HUES64 (cell line): ENCODE data around the gene PIGU.
"Not testable (repeated sequence)": the region's sequence is repeated elsewhere in the genome, so short reads cannot be mapped to it uniquely, and the experiment has no call there.

ENCODE experiments used
- H3K27ac ChIP-seq: 2 replicates; pipeline ENCODE4 v1.7.0; 2013; ENCODE audit warnings: low read depth, low read length, inconsistent platforms
- H3K27me3 ChIP-seq: 2 replicates; pipeline ENCODE4 v1.6.1; 2013; ENCODE audit warnings: mild to moderate bottlenecking, low read length; ENCODE audit not compliant: insufficient read depth
- H3K36me3 ChIP-seq: 2 replicates; pipeline ENCODE4 v1.6.1; 2013; ENCODE audit warnings: mild to moderate bottlenecking, low read length; ENCODE audit not compliant: insufficient read depth
- H3K4me1 ChIP-seq: 2 replicates; pipeline ENCODE4 v1.6.1; 2013; ENCODE audit warnings: mild to moderate bottlenecking, low read length, moderate library complexity; ENCODE audit not compliant: insufficient read depth
- H3K4me3 ChIP-seq: 2 replicates; pipeline ENCODE4 v1.5.1; 2013; ENCODE audit warnings: mild to moderate bottlenecking, low read length, moderate library complexity
- H3K9ac ChIP-seq: 2 replicates; pipeline ENCODE4 v1.6.1; 2013; ENCODE audit warnings: mild to moderate bottlenecking, low read depth, low read length
- H3K9me3 ChIP-seq: 2 replicates; pipeline ENCODE4 v1.6.1; 2013; ENCODE audit warnings: low read depth, low read length; ENCODE audit not compliant: insufficient read depth
- WGBS: fragments of 150-250, 120-280 bp; methylation state at CpG from one replicate; pipeline ENCODE4 v1.1.7; 2013; ENCODE audit warnings: missing lambda C conversion rate; 5-methylcytosine and 5-hydroxymethylcytosine counted together

PIGU gene

DNA sequence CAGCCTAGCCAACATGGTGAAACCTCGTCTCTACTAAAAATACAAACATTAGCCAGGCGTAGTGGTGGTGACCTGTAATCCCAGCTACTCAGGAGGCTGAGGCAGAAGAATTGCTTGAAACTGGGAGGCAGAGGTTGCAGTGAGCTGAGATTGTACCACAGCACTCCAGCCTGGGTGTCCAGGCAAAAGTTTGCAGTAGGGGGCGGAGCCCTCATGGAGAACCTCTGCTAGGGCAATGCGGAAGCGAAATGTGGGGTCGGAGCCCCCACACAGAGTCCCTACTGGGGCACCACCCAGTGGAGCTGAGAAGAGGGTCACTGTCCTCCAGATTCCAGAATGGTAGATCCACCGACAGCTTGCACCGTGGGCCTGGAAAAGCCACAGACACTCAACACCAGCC is 60.0 kb downstream of the PIGU start:
- not testable (repeated sequence) for H3K4me1 ChIP-seq, H3K4me3 ChIP-seq, H3K27me3 ChIP-seq, H3K9me3 ChIP-seq, H3K27ac ChIP-seq, H3K9ac ChIP-seq
- H3K36me3 ChIP-seq = peaks cover 29% of the 10 kb centered on the region
- WGBS = 95% methylated on average over 8 of the region's 8 CpGs

- no peaks in the 10 kb centered on the region for H3K27me3 ChIP-seq
- WGBS = 98% methylated on average over 5 of the region's 5 CpGs
- H3K9ac ChIP-seq = no peak overlapping the region
- no peak overlapping the region for H3K27ac ChIP-seq
- H3K4me3 ChIP-seq = no peak overlapping the region
- peaks cover 4% of the 10 kb centered on the region; the same call in 1 of the 2 replicates for H3K9me3 ChIP-seq
- H3K4me1 ChIP-seq = no peaks in the 10 kb centered on the region
- peaks cover 29% of the 10 kb centered on the region for H3K36me3 ChIP-seq
Measured at GRCh38 chr20:34615477-34615876, 61.4 kb downstream of the PIGU start.

DNA sequence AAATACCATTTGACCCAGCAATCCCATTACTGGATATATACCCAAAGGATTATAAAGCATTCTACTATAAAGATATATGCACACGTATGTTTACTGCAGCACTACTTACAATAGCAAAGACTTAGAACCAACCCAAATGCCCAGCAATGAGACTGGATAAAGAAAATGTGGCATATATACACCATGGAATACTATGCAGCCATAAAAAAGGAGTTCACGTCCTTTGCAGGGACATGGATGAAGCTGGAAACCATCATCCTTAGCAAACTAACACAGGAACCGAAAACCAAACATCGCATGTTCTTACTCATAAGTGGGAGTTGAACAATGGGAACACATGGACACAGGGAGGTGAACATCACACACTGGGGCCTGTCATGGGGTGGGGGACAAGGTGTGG is 64.9 kb downstream of the PIGU start:
- H3K36me3 ChIP-seq = peaks cover 20% of the 10 kb centered on the region
- not testable (repeated sequence) for H3K27ac ChIP-seq, H3K27me3 ChIP-seq, H3K9me3 ChIP-seq, H3K4me3 ChIP-seq, H3K4me1 ChIP-seq, H3K9ac ChIP-seq
- 100% methylated on average over 4 of the region's 4 CpGs for WGBS

DNA sequence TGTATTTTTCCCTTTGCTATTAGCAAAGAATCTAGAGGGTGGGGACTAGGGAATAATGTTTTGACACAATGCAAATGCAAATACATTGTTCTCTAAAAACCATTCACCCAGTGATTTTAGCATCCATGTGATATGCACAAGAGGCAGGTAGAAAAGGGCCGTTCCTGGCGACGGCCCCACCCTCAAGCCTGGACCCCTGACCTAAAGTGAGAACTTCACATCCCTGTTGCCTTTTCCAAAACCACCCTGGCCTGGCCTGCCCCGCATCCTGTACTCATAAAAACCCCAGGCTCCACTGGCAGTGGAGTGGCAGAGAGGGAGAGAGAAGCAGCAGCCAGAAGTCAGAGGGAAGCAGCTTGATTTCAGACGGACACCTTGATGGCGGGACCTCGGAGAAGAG is 69.8 kb downstream of the PIGU start:
- Histone ChIP-seq H3K9me3 (no peaks in the 10 kb centered on the region), H3K27me3 (no peaks in the 10 kb centered on the region), H3K27ac (no peak overlapping the region), H3K4me3 (no peak overlapping the region), H3K4me1 (no peaks in the 10 kb centered on the region), H3K9ac (no peak overlapping the region), H3K36me3 (0 out of 2 replicates have a peak, but pooled peaks cover 3% of the 10 kb centered on the region)
- 90% methylated on average over 7 of the region's 7 CpGs for WGBS

DNA sequence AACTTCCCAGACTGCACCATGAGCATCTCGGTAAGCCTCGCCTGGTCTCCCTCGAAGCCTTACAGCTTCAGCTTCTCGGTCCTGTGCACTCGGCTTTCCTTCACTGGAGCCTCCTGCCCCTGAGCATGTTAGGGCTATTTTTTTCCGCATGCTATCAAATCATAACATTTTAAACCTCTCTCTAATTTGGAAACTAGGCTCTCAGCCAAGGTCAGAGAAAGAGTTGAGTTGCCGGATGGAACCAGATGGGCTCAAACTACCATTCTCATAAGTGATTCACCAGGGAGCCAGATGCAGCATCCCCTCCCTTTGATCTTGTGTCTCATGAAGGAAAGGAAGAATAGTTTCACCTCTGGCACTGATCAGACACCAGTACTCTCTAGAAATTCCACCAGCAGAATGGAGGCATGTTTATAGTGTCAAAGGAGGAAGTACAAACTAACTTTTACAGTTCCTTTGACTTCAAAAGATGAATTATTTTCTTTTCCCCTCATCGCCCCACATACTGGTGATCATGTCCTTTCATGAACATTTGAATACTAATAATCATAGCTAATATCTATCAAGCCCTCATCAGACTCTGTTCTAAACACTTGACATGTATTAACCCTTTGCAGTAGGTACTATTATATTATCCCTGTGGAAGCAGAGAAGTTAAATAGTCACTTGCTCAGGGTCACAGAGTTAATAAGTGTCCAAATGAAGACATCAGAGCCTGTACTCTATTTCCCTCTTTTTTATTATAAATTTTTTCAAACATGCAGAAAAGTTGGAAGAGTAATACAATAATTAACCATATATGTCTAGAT is 71.7 kb downstream of the PIGU start:
- Histone ChIP-seq H3K27ac (no peak overlapping the region), H3K36me3 (0 out of 2 replicates have a peak, but pooled peaks cover 3% of the 10 kb centered on the region)
- whole genome bisulfite sequencing = 92% methylated on average over 8 of the region's 8 CpGs

DNA sequence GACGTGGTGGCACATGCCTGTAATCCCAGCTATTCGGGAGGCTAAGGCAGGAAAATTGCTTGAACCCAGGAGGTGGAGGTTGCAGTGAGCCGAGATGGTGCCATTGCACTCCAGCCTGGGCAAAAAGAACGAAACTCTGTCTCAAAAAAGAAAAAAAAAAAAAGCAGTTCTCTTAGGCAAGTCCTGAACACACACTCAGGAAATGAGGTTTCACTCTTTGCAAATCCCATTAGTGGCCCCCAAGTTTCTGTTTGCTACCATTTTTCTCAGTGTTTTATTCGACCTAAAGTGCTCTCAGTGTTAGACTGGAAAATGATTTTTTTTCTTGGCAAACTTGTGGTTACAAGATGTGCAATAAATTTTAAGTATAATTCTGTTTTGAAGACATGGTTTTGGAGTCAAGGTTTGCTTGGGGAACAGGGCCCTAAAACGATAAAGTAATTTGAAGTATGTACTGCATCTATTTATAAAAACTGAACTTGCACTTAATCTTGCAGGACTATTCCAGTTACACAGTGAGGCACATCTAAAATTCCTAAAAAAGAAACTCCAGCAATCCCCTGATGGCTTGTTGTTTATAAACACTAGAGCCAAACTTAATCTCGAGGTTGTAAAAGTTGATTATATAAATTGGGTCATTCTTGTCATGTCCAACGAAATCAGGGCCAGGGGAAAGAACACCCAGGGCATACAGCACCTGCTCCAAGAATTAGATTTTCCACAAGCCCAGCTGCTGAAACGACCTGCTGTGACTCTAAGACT is 75.8 kb downstream of the PIGU start:
- Histone ChIP-seq H3K4me3 (no peak overlapping the region), H3K36me3 (0 out of 2 replicates have a peak, but pooled peaks cover 3% of the 10 kb centered on the region), H3K9ac (no peak overlapping the region), H3K27me3 (no peaks in the 10 kb centered on the region), H3K9me3 (no peaks in the 10 kb centered on the region), H3K27ac (no peak overlapping the region), H3K4me1 (no peaks in the 10 kb centered on the region)
- WGBS = 90% methylated on average over 9 of the region's 9 CpGs

More for the DNA sequence above, 71.7 kb downstream of the PIGU start:
- Histone ChIP-seq H3K9me3 (no peaks in the 10 kb centered on the region), H3K4me1 (no peaks in the 10 kb centered on the region), H3K4me3 (no peak overlapping the region), H3K27me3 (no peaks in the 10 kb centered on the region), H3K9ac (no peak overlapping the region)

DNA sequence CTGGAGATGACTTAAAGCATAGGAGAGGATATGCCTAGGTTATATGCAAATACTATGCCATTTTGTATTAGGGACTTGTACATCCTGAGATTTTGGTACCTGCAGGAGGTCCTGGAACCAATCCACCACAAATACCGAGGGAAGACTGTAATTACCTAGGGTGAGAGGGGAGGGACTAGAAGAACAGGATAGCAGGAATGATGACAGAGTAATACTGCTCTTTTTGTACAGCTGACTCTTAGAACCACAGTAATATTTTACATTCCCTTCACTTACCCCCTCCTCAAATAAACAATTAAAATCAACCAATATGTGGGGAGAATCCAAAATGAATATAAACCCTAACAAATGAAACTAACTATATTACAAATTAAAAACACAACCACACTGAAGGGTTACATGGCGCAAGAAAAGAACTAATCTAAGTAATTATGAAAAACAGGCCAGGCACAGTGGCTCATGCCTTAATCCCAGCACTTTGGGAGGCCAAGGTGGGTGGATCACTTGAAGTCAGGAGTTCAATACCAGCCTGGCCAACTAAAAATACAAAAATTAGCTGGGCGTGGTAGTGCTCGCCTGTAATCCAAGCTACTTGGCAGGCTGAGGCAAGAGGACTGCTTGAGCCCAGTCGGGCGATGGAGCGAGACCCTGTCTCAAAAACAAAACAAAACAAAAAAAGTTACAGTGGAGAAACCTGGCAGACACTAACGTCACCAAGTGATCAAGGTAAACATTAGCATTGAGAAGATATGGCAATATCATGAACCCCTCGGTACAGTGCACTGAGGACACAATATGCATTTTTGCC is 81.3 kb downstream of the PIGU start:
- 97% methylated on average over 9 of the region's 9 CpGs for WGBS
- Histone ChIP-seq H3K4me1 (no peaks in the 10 kb centered on the region), H3K4me3 (no peak overlapping the region), H3K9ac (no peak overlapping the region), H3K36me3 (no peaks in the 10 kb centered on the region), H3K27ac (no peak overlapping the region), H3K9me3 (no peaks in the 10 kb centered on the region), H3K27me3 (no peaks in the 10 kb centered on the region)

GRCh38 chr20:34586488-34587163 is 90.3 kb downstream of the PIGU start:
- H3K9me3 ChIP-seq = no peaks in the 10 kb centered on the region
- WGBS = 95% methylated on average over 9 of the region's 9 CpGs

DNA sequence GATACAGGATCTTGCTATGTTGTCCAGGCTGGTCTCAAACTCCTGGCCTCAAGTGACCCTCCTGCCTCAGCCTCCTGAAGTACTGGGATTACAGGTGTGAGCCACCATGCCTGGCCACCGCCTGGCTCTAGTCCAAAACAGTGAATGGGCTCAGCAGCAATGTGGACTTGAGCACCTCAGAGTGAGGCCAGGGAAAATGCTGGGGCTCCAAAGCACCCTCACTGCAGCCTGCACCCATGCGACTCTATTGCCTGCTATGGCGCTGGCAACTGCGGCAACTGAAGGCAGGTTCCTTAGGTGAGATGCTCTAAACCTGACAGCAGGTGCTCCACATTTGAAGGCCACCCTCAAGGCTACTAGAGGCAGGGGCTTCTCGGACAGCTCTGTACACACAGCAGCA is 91.9 kb downstream of the PIGU start:
- no peaks in the 10 kb centered on the region for H3K4me1 ChIP-seq
- H3K9ac ChIP-seq = no peak overlapping the region
- H3K9me3 ChIP-seq = no peaks in the 10 kb centered on the region
- H3K36me3 ChIP-seq = peaks cover 30% of the 10 kb centered on the region
- WGBS = 97% methylated on average over 5 of the region's 5 CpGs
- no peaks in the 10 kb centered on the region for H3K27me3 ChIP-seq
- H3K4me3 ChIP-seq = no peak overlapping the region
- no peak overlapping the region for H3K27ac ChIP-seq

More at GRCh38 chr20:34586488-34587163, 90.3 kb downstream of the PIGU start:
- no peak overlapping the region for H3K27ac ChIP-seq
- H3K27me3 ChIP-seq = no peaks in the 10 kb centered on the region
- peaks cover 19% of the 10 kb centered on the region for H3K36me3 ChIP-seq
- no peak overlapping the region for H3K9ac ChIP-seq
- H3K4me3 ChIP-seq = no peak overlapping the region
- no peaks in the 10 kb centered on the region for H3K4me1 ChIP-seq

- H3K27me3 ChIP-seq = no peaks in the 10 kb centered on the region
- H3K9ac ChIP-seq = no peak overlapping the region
- H3K4me3 ChIP-seq = no peak overlapping the region
- 94% methylated on average over 6 of the region's 6 CpGs for WGBS
- peaks cover 30% of the 10 kb centered on the region for H3K36me3 ChIP-seq
- H3K27ac ChIP-seq = no peak overlapping the region
- H3K4me1 ChIP-seq = no peaks in the 10 kb centered on the region
- H3K9me3 ChIP-seq = no peaks in the 10 kb centered on the region
Measured at GRCh38 chr20:34583544-34583943, 93.3 kb downstream of the PIGU start.
